ENCODE results near the gene CTIF.

- TF ChIP-seq EP300 (IDR thresholded peaks at IDR 0.05) (no peak), POLR2A (IDR thresholded peaks at IDR 0.05) (no peak)
- TF ChIP-seq, protein P1, sequence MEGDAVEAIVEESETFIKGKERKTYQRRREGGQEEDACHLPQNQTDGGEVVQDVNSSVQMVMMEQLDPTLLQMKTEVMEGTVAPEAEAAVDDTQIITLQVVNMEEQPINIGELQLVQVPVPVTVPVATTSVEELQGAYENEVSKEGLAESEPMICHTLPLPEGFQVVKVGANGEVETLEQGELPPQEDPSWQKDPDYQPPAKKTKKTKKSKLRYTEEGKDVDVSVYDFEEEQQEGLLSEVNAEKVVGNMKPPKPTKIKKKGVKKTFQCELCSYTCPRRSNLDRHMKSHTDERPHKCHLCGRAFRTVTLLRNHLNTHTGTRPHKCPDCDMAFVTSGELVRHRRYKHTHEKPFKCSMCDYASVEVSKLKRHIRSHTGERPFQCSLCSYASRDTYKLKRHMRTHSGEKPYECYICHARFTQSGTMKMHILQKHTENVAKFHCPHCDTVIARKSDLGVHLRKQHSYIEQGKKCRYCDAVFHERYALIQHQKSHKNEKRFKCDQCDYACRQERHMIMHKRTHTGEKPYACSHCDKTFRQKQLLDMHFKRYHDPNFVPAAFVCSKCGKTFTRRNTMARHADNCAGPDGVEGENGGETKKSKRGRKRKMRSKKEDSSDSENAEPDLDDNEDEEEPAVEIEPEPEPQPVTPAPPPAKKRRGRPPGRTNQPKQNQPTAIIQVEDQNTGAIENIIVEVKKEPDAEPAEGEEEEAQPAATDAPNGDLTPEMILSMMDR (IDR thresholded peaks at IDR 0.05): no peak
These were observed 213.6 kb downstream of the CTIF start for GRCh38 chr18:48752478-48752877.
